Right forelimb (tissue), 1 donor: ENCODE measurements around the gene RPL29.
"Not testable (repeated sequence)": the region's sequence is repeated elsewhere in the genome, so short reads cannot be mapped to it uniquely, and the experiment has no call there.

ENCODE experiments used
- DNase-seq: peaks from one replicate; pipeline ENCODE4 v3.0.0-alpha.2; 2018

The RPL29 gene

DNA sequence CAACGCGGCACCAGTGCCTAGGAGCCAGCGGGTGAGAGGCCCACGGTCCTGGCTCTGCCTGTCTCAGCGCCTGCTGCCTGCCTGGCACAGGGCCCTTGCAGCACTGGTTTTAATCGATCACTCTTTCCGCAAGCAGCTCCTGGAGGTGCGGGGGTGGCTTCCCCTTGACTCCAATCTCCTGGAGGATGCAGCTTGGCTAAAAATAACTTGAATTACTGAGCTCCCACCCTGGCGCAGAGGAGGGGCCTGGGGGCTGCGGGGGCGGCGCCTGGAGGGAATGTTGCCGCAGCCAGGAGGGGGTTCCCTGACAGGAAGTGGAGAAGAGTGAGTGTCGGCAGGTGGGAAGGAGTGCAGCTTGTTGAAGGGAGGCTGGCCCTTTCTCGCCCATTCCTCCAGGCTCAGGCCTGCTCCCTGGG is 9.9 kb upstream of the RPL29 start:
- DNase-seq: peak; percentile 76

DNA sequence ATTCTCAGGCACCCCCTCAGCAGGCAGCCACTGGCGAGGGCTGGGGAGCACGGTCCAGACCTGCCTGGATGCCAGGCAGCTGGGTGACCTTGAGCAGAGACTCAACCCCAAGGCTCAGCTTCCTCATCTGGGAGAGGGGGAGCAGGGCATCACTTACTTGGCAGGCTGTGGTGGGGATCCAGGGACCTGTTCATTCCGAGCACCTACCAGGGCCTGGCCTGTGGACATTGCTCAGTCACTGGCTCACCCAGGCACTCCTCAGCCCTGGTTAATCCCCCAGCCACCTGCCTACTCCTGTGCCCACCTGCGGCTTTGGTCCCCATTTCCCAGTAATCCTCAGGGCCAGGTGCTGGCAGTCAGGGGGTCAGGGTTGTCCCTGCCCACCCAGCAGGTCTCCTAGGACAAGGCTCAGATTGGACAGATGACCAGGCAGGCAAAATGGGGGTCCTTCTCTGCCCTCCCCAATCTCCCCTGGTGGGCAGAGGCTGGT is 9.3 kb upstream of the RPL29 start:
- no peak for DNase-seq

DNA sequence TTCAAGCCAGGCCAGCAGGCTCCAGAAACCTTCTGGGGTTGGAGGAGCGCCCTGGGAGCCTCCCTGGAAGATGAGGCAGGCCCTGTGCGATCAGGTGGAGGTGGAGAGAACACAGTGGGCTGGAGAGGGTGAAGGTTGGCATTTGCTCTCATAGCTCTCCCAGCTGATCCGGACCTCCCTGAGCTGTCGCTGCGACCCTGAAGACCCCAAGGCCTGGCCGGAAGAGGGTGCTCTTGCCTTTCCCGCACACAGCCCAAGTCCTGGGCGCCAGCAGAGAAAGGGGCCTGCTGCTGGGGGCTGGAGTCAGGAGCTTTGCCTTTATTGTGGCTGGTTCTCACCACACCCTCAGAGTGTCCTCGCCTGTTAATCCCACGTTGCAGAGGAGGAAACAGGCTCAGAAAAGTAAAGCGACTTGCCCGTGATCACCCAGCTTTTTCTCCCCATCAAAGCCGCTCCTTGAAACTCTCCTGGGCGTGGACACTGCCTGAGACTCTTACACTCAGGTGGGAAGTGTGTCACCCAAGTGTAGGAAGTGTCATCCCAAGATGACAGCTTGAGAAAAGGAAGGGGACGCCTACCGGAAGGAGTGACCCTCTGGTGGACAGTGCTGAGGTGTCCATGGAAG is 8.6 kb upstream of the RPL29 start:
- peak; percentile 85 for DNase-seq

DNA sequence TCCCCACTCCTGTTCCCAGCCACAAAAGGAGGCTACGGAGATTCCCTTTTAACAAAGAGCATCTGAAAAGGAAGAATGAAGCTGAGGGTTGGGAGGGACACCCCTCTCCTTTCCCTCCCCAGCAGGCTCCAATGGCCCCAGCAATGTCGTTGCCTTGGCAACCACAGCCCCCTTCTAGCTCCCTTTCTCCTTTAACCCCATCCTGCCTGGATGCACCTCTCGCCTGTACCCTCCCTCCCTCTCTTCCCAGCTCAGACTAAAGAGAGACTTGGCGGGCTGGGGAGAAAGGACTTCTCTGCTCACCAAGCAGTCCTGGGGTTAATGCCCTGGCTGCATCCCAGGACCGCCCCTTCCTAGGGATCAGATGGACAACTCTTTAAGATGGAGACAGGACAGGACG is 7.1 kb upstream of the RPL29 start:
- no peak for DNase-seq

DNA sequence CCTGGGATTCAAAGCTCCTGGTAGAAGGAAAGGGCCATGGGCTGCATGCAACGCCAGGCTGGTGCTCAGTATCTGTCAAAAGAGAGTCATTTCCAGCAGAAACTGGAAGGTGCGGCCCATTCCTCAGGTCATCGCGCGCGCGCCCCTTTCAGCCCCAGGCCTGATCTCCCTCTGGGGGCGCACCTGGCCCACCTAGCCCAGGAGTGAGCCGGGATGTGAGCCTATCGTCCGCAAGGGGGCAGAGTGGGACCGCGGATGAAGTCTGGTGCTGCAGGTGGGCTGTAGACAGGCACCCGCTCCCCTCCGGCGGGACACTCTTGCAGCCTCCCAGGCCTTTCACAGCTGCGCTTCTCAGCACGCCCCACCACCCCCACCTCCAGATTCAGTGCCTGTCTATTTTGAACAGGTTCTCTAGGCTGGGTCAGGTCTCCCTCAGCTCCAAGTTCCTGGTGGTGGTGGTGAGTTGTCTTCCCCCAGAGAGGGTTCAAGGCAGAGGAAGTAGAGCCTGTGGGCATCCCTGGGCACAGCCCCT is 5.8 kb upstream of the RPL29 start:
- peak; percentile 90 for DNase-seq

DNA sequence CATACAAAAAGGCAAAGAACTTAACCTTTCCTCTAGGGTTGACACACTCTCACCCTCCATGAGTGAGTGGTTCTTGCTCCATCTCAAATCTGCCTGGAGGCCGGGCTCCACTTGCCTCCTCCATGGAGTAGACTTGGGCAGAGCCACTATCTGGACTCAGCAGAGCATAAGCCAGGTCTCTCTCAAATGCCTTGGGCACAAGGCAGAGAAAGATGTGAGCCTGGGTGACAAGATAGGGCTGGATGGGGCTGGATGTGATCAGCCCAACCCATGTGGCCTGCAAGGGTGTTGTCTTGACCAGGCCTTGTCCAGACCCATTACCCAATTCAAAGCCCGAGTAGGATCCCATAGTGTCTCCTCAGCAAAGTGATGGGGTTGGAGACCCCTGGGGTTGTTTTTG is 4.2 kb upstream of the RPL29 start:
- DNase-seq: no peak

DNA sequence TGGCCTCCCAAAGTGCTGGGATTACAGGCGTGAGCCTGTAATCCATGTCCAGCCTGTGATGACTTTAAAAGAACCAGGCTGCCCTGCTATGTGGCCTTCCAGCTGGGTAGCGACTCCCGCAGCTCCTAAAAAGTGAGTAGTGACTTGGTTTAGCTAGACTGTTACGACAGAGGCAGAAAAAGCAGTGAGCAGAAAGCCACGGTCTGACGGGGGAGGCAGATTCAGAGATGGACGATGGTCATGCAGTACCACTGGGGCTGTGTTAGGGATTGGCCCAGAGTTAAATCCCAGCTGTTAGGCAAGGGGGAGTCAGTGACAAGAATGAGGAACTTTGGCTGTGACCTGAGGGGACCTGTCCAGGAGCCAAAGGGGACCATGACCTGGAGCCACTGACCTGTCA is 3.1 kb upstream of the RPL29 start:
- DNase-seq: no peak

DNA sequence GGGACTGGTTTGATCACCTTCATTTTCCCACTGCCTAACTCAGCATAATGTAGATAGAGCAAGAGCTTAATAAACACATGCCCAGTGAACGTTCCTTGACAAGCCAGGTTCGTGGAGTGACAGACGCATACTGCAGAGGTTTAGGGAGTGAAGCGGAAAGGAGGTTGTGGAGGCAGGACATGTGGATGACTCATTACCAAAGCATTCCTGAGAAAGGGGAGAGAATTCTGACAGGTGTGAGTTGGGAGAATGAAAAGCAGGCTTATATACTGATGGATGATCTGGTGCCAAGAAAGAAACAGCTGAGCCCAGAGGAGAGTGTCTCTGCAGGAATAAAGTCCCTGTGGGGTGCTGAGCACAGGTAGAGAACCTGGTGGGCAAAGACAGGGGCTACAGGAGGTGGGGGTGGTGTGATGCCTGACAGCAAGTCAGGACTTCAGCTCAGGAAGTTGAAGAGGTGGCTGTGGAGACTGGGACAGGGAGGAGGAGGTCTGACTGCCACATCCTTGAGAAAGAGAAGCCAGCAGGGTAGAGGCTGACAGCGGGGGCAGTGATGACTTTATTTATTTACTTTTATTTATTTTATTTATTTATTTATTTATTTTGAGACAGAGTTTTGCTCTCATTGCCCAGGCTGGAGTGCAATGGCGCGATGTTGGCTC is 2.4 kb upstream of the RPL29 start:
- DNase-seq: no peak

DNA sequence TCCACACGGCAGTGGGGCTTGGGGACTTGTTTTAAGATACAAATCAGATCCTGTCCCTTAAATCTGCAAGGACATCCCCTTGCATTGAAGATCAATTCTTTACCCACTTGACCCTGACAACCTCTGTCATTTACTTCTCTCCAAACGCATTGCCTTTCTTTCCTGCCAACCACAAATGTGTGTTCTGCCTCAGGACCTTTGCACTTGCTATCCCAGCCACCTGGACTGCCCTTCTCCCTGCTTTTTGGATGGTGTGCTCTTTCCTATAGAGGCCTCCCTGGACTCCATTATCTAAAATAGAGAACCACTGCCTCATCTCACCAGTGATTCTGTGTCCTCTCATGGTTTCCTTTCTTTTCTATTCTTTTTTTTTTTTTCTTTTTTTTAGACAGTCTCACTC is 1.5 kb upstream of the RPL29 start:
- no peak for DNase-seq

DNA sequence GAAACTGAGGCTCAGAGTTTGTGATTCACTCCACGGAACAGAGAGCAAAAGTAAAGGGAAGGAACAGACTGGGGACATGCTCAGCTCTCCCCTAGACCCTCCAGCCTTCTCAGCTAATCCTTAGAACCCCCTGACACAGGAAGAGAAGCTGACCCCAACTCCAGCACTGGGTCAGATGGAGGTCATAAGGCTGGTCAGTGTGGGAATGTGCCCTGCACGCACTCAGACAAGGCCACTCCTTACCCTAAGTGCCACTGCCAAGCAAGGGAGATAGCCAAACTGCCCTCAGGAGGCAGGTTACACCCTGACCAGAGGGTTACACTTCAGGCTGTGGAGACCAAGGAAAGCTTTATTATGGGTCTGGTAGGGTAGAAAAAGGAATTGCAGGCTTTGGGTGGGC is 1.2 kb downstream of the RPL29 start:
- no peak for DNase-seq

DNA sequence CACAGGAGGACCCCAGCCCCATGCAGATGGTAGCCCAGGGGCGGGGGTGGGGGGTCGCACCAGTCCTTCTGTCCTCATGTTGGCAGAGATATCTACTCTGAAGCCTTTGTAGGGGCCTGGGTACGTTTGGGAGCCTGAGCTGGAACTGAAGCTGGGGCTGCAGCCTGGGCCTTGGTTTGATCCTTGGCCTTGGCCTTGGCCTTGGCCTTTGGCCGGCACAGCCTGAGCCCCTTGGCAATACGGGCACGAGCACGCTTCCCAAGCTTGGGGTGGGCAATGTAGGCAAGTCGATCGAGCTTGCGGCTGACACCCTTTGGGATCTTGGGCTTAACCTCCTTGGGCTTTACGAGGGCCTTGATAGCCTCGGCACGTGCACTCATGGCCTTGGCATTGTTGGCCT is 2.0 kb downstream of the RPL29 start:
- DNase-seq: not testable (repeated sequence)

DNA sequence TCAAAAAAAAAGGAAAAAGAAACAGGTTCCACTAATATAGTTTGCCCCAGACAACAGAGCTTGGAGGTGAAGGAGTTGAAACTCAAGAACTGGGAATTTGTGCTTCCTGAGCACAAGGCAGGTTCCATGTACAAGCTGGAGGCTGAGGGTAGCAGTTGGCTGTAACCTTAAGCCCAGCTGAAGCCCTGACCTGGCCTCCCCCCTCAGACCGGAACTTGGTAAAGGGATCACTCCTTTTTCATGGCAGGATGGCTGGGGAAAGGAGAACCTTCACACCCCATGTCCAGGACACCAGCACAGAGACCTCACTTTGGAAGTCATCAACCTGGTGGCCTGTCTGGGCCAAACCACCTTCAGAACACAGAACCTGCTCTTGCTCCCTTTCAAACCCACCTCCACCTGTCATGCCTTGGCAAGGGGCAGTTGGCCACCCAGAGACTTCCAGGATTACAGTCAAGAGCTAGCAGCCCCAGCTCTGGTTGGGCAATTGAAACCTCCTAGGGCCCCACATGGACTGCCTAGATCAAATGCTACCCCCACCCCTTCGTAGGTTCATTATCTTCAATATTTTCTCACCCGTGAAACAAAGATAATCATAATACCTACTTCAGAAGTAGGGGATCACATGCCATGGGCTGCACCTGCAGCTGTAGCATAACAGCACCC is 3.5 kb downstream of the RPL29 start:
- no peak for DNase-seq

DNA sequence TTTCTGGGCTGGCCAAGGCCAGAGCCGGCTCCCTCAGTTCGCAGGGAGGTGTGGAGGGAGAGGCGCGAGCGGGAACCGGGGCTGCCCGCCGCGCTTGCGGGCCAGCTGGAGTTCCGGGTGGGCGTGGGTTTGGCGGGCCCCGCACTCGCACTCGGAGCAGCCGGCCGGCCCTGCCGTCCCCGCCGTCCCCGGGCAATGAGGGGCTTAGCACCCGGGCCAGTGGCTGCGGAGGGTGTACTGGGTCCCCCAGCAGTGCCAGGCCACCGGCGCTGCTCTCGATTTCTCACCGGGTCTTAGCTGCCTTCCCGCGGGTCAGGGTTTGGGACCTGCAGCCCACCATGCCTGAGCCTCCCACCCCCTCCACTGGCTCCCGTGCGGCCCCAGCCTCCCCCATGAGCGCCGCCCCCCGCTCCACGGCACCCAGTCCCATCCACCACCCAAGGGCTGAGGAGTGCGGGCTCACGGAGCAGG is 5.2 kb downstream of the RPL29 start:
- not testable (repeated sequence) for DNase-seq

DNA sequence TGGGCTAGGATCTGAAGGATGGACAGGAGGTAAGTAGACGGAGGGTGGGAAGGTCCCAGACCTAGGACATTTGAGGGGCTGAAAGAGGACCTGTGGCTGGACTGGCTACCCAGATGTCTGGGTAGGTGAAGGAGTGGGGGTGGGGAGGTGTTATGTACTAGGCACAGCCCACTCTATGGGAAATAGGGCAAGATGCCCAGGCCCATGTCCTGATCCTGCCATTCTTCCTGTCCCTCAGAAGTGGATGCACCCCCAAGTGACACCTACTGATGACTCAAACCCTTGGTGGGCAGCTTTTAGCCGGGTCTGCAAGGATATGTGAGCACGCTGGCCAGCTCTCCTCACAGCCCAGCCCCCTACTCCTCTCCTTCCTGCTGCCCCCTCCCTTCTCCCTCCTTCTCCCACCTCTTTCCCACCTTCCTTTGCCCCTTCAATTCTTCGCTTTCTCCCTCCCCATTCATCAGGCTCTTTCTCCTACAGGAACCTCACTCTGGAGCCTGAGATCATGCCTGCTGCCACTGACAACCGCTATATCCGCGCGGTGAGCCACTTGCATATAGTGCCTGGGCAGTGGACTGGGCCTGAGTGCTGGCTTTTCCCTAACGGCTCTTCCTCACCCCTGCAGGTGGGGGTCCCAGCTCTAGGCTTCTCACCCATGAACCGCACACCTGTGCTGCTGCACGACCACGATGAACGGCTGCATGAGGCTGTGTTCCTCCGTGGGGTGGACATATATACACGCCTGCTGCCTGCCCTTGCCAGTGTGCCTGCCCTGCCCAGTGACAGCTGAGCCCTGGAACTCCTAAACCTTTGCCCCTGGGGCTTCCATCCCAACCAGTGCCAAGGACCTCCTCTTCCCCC is 7.2 kb downstream of the RPL29 start:
- DNase-seq: no peak

DNA sequence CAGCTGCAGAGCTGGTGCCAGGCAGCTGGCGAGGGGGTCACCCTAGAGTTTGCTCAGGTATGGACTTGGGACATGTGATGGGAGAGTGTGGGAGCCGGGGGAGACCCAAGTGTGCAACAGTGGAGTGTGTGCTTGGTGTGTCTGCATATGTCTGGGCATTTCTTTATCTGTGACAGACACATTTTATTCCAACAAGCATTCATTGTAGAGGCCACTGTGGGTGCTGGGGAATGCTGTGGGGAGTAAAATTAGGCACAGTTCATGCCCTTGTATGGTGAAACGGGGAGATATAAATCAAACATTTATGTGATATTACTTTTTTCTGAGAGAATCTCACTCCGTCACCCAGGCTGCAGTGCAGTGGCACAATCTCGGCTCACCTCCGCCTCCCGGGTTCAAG is 8.1 kb downstream of the RPL29 start:
- no peak for DNase-seq

DNA sequence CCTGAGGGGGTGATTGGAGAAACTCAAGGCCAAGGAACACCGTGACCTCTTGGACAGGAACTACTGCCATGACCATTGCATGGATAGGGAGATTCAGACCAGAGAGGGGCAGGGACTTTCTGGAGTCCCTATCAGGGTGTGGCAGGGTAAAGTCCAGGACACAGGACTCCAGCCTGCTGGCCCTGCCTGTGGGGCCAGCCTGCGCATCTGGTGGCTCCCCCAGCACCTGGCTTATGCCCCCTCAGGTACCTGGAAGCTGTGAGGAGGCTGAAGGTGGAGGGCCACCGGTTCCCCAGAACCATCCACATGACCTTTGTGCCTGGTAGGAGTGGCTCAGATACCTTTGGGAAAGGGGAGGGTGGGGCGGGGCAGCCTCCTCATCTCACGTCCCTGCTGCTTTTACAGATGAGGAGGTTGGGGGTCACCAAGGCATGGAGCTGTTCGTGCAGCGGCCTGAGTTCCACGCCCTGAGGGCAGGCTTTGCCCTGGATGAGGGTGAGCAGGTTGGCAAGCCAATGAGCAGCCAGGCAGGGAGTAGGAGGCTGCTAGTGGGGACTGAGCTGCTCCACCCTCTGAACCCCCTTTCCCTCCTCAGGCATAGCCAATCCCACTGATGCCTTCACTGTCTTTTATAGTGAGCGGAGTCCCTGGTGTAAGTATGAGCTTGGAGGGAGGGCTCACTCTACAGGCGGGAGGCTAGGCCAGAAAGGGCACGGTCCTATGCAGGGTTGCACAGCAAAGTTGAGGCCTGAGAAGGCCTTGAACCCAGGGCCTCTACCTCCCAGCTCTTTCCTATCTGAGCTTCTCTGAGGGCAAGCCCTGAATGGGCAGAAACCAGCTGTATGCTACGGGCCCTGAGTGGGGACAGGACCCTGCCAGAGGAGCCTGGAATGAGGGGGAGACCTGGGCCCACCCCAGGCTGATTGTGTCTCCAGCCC is 9.4 kb downstream of the RPL29 start:
- DNase-seq: no peak

DNA sequence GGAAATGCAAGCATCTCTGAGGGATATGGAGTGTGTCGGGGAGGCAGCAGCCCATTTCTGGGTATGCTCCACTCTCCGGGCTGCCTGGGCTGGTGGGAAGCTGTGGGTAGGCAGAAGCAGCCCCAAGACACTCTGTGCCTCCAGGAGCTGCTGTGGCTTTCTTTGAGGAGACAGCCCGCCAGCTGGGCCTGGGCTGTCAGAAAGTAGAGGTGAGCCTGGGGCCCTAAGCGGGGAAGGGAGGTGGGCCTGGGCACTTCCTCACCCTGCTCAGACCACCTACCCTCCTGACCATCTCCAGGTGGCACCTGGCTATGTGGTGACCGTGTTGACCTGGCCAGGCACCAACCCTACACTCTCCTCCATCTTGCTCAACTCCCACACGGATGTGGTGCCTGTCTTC is 10.6 kb downstream of the RPL29 start:
- DNase-seq: no peak

DNA sequence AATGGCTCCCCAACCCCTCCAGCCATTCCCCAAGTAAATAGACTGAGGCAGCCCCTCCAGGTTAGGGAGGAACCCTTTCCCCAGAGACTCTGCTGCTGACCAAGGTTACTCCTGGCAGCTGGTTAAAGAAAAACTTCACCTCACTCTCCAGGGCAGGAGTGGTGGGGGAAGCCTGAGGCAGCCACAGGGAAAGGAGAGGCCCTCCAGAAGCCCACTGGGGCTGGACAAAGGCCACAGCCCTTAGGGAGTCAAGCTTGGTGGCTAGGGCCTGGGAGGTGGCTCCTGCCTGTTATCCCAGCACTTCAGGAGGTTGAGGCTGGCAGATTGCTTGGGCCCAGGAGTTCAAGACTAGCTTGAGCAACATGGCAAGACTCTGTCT is 11.4 kb downstream of the RPL29 start:
- DNase-seq: no peak

DNA sequence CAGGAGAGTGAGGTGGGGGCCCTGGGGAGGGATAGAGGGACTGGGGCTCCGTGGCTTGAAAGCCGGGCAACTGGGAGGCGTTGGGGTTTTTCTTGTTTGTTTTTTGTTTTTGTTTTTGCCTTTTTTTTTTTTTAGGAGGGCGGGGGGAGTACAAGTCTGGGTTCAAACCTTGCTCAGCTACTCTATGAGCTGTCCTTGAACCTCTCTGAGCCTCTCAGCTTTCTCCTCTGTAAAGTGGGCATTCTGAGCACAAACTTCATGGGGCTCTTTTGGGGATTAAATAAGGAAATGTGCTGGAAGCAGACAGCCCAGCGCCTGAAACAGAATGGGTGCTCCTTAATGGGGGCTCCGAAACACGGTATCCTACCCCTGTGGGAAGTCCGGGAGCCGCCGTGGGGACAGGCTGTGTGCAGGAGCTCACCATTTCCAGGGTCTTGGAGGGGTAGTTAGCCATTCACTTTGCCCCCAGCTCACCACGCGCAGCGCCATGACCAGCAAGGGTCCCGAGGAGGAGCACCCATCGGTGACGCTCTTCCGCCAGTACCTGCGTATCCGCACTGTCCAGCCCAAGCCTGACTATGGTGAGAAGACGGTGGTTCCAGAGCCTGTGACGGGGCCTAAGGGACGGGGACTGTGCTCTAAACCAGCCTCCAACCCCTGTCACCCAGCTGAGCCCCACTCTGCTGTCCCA is 12.0 kb downstream of the RPL29 start:
- DNase-seq: no peak

DNA sequence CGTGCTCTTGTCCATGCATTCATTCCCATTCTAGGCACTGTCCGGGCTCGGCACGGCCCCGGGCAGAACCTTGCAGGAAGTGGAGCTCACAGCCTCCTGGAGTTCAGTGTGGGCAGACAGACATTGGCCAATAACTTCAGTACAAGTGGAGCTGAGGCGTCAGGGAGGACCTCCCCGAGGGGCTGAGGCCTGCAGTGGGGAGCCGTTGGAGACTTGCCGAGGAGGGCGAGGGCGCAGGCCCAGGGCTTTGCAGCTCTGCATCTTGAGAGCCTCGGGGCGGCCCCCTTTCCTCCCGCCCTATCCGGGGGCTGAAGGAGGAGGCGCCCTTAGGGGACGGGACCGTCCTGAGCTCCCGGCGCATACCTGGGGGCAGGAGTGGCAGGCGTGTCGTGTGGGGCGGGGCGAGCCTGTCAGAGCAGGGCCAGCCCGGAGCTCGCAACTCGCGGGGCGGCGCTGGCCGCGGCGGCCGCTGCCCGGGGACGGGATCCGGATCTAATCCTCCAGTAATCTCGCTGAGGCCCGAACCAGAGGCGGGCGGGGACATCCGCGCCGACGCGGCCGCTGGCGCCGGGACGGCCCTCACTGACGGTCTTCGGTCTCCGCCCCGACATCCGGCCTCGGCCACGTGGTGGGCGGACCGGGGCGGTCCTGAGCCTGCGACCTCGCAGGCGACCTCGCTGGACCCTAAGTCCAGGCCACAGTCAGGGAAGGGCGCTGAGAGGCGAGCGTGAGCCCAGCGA is 12.7 kb downstream of the RPL29 start, which contains the start of gene ACY1:
TSS of gene ACY1 (plus strand) at position 698 of the 740 bp plus-strand sequence. CDS start 530 bp downstream, outside the sequence.
- DNase-seq: peak; percentile 89
